Fibroblast of lung (primary cell): Measurements from ENCODE around the gene KIF26B.

Experiments used
- CTCF ChIP-seq, 2 donors: IDR thresholded peaks in 1 of 2; conservative IDR thresholded peaks in 1 of 2; 1 replicate in 1 of 2; 2 replicates in 1 of 2; pipeline ENCODE4 v1.5.1; 2011 to 2012; ENCODE audit warnings: low read length in 2 of 2, control low read depth in 1 of 2, inconsistent platforms in 1 of 2, low read depth in 1 of 2, mild to moderate bottlenecking in 1 of 2
- EZH2 ChIP-seq: IDR thresholded peaks from 2 replicates; pipeline ENCODE4 v1.5.1; 2012; ENCODE audit warnings: low read length, control low read depth, mild to moderate bottlenecking; ENCODE audit errors: missing control alignments

GRCh38 chr1:245177071-245177900, 22.5 kb downstream of the KIF26B start:
- no peak for TF ChIP-seq EZH2
- TF ChIP-seq CTCF (conservative IDR thresholded peaks at IDR 0.05 in 1 of 2, IDR thresholded peaks at IDR 0.05 in 1 of 2; ENCODE audit: low read depth in 1 of 2, low read length in 2 of 2): no peak
